Embryonic facial prominence (tissue), 1 donor: ENCODE results near the gene FOXN3.
"Not testable (repeated sequence)": the region's sequence is repeated elsewhere in the genome, so short reads cannot be mapped to it uniquely, and the experiment has no call there.

ENCODE experiments used
- DNase-seq: peaks from one replicate; pipeline ENCODE4 v3.0.0-alpha.2; 2016; ENCODE audit errors: extremely low spot score

Gene FOXN3

DNA sequence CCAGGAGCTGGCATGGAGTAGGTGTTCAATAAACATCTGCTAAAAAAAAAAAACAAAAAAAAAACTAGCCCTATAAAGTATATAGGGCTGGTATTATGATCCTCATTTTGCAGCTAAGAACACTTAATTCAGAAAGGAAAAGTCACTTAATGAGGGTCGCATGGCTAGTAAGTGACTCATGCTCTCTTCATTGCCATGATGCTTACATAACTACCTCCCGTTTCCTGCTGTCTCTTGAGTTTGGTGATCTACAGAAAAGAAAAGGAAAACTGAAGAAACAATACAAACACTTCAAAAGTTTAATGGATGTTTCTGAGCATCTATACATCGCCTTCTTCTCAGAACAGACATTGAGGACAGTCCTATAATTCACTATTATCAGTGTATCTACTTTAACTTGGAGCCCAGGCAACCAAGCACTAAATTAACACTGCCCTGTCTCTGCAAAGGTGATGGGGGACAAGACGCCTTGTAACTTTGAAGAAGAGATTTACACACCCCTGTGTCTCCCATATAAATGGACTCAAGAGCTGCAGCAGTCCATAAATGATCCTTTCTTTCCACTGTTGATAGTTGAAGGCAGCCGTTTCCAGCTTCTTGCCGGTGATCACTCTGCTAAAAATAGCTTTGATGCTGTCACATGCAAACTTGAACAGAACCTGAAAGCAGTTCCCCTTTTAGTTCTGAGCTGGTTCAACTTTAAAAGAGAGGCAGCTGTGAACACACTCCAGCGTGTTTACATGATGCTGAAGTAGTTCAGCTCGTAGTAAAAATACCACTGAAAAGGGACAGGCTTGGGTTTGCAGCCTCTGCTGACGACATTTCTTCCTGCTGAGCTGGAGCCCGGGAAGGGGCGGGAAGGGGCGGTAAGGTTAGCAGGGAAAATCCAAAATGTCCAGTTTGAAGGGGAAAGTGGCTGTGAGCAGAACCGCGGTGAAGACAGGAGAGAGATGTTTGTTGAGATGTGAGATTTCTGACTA is 113.3 kb downstream of the FOXN3 start:
- DNase-seq, result peak; percentile 75

GRCh38 chr14:89302396-89302950 is 114.6 kb downstream of the FOXN3 start:
- no peak for DNase-seq

DNA sequence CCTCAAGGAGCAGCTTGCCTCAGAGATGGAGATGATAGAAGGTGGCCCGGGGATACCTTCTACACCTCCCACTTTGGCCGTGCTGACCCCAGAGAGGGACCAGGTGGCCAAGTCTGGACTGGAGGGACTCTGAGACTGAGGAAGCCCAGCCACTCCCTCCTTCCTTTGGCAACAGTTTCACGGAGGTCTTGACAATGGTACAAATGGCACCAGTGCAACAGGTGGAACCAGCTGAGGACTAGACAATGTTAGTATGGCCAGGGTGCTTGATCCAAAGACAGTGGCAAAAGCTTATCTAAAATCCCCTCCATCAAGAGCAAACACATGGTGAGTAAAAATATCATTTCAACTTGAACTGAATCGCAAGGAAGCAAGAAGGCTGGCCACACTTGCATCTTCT is 117.4 kb downstream of the FOXN3 start:
- no peak for DNase-seq

DNA sequence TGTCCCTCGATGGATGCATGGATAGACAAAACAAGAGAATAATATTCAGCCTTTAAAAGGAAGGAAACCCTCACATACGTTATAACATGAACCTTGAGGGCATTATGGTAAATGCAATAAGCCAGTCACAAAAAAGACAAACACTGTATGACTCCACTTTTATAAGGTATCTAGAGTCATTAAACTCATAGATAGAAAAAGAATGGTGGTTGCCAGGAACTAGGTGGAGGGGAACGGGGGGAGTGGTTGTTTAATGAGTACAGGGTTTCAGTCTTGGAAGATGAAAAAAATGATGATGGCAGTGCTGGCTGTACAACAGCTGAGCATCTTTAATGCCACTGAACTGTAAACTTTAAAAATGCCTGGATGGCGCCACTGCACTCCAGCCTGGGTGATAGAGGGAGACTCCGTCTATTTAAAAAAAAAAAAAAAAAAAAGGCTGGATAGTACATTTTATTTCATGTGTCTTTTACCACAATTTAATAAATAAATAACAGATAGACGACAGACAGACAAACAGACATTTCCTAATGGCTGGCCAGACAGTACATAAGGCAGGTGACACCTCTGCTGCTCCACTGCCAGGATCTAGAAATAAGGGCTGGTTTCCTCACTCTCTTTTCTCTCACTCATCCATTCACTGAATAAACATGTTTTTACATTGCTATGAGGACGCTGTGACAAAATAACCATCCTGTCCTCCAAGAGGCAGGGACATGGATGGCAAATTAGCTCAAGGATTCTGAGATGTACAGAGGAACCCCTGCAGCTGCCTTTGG is 118.8 kb downstream of the FOXN3 start:
- no peak for DNase-seq

GRCh38 chr14:89296281-89296745 is 120.7 kb downstream of the FOXN3 start:
- no peak for DNase-seq

- no peak for DNase-seq
Measured at GRCh38 chr14:89294872-89295271, 122.2 kb downstream of the FOXN3 start.

DNA sequence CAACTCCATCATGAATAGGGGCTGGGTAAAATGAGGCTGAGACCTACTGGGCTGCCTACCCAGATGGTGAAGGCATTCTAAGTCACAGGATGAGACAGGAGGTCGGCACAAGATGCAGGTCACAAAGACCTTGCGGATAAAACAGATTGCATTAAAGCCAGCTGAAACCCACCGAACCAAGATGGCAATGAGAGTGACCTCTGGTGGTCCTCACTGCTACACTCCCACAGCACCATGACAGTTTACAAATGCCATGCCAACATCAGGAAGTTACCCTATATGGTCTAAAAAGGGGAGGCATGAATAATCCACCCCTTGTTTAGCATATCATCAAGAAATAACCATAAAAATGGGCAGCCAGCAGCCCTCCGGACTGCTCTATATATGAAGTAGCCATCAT is 122.6 kb downstream of the FOXN3 start:
- DNase-seq, result not testable (repeated sequence)

- no peak for DNase-seq
Measured at GRCh38 chr14:89294060-89294459, 123.0 kb downstream of the FOXN3 start.

DNA sequence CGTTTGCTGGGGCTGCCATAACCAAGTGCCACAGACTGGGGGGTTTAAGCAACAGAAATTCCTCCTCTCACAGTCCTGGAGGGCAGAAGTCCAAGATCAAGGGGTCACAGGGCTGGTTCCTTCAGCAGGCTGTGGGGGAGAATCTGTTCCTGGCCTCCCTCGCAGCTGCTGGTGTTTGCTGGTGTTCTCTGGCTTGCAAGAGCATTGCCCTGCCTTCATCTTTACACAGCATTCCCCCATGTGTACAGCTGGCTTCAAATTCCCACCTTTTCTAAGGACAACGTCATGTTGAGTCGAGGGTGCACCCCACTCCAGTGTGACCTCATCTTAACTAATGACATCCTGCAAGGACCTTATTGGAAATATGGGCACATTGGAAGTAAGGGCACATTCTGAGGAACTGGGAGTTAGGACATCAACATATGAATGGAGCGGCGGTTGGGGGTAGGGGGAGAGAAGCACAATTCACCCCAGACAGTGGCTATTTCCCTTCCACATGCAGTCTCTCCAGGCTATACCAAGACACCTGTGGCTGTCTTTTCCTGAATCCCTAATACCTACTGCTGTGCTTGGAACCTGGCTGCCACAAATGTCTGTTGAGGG is 123.6 kb downstream of the FOXN3 start:
- DNase-seq, result no peak

GRCh38 chr14:89292579-89293313 is 124.3 kb downstream of the FOXN3 start:
- no peak for DNase-seq

DNA sequence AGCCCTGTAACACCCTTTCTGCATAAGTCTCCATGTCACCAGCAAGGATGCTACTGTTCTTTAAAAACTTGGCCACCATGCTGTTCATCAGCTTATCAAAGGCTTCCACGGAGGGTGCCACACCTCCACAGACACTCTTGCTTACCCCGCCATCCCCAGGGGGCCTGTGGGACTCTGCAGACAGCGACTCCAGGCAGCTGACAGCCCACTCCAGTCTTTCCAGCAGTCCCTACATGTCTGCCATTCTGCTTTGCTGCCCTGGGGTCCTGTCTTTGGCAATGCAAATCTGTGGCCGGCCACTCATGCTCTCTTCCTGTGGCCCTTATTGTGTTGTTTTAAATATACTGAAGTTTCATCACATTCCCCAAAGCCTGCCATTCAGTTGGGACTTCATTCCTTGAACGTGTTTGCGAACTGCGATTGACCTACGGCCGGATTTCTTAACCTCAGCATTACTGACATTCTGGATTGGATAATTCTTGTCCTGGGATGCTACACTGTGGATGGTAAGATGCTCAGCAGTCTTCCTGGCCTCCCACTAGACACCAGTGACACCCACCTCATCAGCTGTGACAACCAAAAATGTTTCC is 125.6 kb downstream of the FOXN3 start:
- DNase-seq, result no peak

DNA sequence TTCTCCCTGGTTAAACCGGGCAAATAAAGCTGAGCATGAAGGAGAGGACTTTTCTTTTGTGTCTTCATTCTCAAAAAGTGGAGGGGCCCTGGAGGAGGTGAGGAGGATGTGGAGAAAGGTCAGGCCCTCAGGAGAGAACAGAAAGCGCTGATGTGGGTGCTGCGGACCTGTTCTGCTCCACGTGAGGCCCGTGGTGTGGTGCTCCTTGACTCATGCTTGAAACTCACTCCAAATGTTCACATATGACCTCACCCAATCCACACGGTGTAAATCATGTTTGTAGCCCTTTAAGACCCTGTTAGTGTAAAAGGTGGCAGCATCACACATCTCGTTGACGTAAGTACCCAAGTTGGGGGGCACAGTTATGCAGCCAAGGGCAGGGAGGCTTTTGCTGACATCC is 126.2 kb downstream of the FOXN3 start:
- no peak for DNase-seq

DNA sequence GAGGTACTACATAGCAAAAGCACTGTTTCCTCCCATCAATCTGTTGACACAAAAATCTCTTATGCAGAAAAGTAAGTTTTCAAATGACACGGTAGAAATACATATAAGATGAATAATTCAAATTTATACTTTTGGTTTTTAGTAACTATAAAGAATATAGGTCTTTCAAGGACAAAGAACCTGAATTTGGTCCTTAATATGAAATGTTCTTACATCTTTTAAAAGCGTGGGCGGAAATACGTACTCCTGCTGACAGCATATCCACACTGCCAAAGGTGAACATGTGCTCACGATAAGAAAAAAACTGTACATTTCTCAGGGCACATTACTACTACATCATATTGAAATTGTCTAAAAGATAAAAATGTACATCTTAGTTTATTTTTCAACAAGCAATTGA is 127.6 kb downstream of the FOXN3 start:
- DNase-seq, result no peak

GRCh38 chr14:89288114-89288513 is 128.9 kb downstream of the FOXN3 start:
- no peak for DNase-seq

GRCh38 chr14:89284333-89285058 is 132.5 kb downstream of the FOXN3 start:
- DNase-seq, result no peak

DNA sequence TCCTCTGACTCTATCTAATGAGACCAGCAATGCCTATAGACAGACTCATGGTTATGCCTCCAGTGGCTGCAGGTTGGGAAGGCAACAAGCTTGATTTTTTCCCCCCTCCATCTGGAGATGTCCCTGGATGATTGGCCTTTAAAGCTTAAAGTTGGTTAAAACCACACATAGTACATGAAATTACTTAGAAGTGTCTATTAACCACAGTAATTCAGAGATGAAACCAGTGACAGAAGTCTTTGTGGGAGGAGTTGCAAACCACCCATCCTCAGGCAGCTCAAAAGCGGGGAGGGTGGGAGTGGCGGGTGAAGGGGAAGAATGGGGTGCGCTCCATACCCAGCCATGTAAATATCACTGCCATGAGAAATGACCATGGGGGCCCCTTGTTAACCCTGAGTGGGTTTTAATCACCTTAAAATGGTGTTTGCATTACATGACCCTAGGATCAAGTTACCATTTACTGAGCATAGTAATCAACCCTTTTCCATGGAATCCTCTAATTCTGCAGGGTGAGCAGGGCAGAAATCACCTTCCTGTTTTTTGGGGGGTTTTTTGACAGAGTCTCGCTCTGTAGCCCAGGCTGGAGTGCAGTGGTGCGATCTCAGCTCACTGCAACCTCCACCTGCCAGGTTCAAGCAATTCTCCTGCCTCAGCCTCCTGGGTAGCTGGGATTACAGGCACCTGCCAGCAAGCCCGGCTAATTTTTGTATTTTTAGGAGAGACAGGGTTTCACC is 133.5 kb downstream of the FOXN3 start:
- no peak for DNase-seq

- DNase-seq, result no peak
Measured at GRCh38 chr14:89282191-89282590, 134.8 kb downstream of the FOXN3 start.

- no peak for DNase-seq
Measured at GRCh38 chr14:89280600-89280999, 136.4 kb downstream of the FOXN3 start.

GRCh38 chr14:89279649-89280232 is 137.3 kb downstream of the FOXN3 start:
- DNase-seq, result no peak
